HG03066 (cell line): Measurements from ENCODE around the gene CD300A.

Experiments
- ATAC-seq: cut with Tn5 transposase; IDR thresholded peaks from one replicate; pipeline ENCODE4 v1.9.1; 2021; ENCODE audit warnings: low read depth; ENCODE audit not compliant: unreplicated experiment

CD300A gene

GRCh38 chr17:74454197-74455024 lies 12.0 kb upstream of the CD300A start:
- ATAC-seq = peak; percentile 88

- no peak for ATAC-seq
Observed at GRCh38 chr17:74455025-74455545, 11.3 kb upstream of the CD300A start.

- ATAC-seq = no peak
Observed at GRCh38 chr17:74455821-74456220, 10.6 kb upstream of the CD300A start.

DNA sequence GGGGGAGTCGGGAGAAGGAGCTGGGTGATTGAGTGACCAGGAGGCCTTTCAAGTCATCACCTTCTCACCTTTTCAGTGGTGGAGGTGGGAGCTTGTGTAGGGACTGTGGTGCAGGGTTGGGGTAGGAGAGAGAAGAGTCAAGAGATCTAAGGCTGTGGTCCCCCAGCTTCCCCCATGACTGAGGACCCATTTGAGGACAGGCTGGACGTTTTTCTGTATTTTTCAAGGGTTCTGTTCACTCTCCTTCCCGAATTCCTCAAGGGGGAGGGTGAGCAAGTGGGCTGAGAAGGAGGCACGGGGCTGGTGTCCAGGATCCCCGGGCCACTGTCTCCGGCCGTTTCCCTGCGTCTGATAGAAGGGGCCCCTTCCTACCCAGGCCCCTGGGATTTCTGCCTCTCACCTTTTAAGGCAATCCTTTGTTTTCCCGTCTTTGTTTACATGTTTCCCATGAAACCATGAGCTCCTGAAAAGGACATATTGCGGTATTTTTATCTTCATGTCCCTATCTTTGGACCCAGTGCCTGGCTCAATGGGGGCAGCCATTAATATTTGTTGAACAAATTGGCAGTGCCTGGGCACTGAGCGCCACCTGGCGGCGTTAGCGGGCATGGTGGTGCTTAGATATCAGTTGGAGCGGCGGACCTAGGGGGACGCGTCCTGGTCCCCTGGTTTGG lies 9.2 kb upstream of the CD300A start:
- no peak for ATAC-seq

DNA sequence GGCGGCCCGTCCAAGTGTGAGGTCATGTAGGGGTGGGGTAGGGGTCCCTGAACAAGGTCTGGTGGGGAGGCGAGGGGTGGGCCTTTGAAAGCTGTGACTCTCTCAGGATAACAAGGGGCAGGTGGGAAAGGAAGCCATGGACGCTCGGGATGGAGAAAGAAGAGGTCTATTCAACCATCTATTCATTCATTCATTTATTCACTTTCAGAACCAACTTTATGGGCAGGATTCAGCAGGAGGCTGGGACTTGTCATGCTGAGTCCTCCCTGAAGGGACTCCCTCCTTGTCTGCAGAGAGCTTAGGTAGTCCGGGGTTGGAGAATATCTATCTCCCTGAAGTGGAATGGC lies 8.6 kb upstream of the CD300A start:
- ATAC-seq = no peak

DNA sequence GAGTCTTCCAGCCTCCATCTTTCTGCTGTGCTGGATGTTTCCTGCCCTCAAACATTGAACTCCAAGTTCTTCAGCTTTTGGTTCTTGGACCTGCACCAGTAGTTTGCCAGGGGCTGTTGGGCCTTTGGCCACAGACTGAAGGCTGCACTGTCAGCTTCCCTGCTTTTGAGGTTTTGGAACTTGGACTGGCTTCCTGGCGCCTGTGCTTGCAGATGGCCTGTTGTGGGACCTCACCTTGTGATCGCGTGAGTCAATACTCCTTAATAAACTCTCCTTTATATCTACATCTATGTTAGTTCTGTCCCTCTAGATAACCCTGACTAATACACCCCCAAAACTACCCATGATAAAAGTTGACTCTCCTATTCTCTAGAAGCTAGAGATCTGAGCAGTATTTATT lies 7.6 kb upstream of the CD300A start:
- no peak for ATAC-seq

DNA sequence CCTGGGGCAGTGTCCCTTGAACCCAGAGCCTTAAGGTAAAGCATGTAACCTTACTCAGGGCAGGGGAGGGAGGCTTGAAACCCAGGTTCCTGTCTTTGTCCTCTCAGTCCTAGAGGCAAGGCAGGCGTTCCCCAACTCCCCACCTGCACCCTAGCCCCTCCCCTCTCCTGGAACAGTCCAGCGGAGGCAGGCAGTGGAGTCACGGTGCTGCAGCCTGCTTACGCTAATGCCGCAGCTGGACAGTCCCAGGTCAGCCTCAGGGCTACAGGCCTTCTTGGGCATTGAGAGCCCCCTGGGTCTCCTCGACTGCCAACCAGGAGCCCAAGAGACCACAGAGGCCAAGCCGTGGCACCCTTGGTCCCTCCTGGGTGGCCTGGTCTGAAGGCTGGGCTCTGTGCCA lies 6.8 kb upstream of the CD300A start:
- ATAC-seq = no peak

- no peak for ATAC-seq
Observed at GRCh38 chr17:74460241-74460640, 6.2 kb upstream of the CD300A start.

DNA sequence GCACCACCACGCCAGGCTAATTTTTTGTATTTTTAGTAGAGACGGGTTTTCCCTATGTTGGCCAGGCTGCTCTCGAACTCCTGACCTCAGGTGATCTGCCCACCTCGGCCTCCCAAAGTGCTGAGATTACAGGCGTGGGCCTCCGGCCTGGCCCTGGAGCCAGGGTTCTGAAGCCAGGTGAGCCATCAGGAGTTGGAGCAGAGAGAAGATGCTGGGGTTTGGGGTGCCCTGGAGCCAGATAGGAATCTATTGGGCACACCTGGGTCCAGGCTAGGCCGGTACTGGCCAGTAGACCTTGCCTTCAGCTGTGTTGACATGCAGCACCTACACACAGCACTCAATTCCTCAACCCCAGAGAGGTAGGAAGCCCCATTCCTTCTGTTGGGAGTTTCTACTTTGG lies 5.4 kb upstream of the CD300A start:
- ATAC-seq = no peak

- ATAC-seq = no peak
Observed at GRCh38 chr17:74461611-74462010, 4.8 kb upstream of the CD300A start.

- ATAC-seq = no peak
Observed at GRCh38 chr17:74464730-74465377, 1.6 kb upstream of the CD300A start.

DNA sequence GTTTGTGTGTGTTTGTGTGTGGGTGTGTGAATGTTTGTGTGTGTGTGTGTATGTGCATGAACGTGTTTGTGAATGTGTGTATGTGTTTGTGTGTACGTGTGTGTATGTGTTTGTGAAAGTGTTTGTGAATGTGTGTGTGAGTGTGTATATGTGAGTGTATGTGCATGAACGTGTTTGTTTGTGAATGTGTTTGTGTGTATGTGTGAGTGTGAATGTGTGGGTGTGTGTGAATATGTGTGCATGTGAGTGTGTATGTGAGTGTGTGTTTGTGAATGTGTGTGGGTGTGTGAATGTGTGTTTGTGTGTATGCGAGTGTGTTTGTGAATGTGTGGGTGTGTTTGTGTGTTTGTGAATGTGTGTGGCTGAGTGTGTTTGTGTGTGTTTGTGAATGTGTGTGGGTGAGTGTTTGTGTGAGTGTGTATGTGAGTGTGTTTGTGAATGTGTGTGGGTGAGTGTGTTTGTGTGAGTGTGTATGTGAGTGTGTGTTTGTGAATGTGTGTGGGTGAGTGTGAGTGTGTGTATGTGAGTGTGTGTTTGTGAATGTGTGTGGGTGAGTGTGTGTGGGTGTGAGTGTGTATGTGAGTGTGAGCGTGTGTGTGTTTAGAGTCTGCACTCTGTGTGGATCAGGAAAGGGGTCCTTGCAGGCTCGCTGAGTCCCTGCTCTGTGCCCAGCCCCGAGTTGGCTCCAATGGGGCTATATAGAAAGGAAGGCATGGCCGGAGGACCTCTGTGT lies 890 bp upstream of the CD300A start:
- ATAC-seq = no peak

- no peak for ATAC-seq
Observed at GRCh38 chr17:74466828-74467184, 372 bp downstream of the CD300A start.

GRCh38 chr17:74467221-74467951 lies 952 bp downstream of the CD300A start:
- peak; percentile 60 for ATAC-seq

DNA sequence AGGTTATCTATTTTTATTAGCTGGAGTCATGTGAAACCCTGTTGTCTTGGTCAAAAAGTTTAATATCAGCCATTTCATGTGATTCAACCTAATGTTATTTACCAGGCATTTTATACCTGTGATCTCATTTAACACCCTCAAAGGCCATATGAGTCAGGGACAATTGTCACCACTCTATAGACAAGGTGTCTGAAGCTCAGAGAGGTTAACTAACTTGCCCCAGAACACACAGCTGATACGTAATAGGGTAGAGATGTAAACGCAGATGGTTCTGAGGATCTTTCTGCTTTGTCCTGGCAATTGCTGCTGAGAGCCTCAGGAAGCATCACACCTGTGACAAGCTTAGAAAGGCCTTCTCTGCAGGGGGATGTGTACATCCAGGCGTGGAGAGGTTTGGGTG lies 4.9 kb downstream of the CD300A start:
- no peak for ATAC-seq

DNA sequence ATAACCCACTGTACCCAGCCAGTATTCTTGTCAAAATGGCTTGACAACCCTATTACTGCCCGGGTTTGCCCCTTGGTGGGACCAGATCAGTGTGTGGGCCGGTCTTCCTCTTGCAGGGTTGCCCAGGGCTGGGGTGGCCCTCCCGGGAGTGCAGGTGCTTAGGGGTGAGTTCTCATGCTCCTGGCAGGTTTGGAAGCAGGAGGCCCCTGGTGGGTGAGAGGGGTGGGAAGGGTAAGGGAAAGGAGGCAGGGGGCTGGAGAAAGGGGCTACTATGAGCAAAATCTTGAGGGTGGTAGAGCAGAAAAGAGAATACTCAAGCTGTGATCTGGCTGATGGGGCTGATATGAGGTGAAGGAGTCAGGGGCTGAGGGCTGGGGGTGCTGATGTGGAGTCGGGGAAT lies 6.5 kb downstream of the CD300A start:
- ATAC-seq = no peak

DNA sequence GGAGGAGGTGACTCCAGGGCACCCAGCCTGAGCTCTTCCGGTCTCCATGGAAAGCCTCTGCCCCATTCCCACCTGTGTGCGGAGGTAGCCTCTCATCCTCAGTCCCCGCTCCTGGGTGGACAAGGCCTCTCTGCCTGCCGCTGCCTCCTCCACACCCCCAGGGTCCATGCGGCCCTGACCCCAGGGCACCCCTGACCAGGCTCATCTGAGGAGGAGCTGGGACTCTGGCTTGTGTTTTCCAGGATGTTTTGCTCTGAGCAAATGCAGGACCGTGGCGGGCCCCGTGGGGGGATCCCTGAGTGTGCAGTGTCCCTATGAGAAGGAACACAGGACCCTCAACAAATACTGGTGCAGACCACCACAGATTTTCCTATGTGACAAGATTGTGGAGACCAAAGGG lies 6.9 kb downstream of the CD300A start:
- no peak for ATAC-seq

- no peak for ATAC-seq
Observed at GRCh38 chr17:74474043-74474792, 7.8 kb downstream of the CD300A start.

GRCh38 chr17:74475189-74475588 lies 8.8 kb downstream of the CD300A start:
- ATAC-seq = no peak

- ATAC-seq = no peak
Observed at GRCh38 chr17:74477411-74477810, 11.0 kb downstream of the CD300A start.
